ENCODE results near the gene AHRR.

The AHRR gene

GRCh38 chr5:433836-434235 is 112.3 kb downstream of the AHRR start:
- Mint-ChIP-seq H3K27me3 (ENCODE audit: low read depth) (no peaks in the 10 kb centered on the region), H3K4me3 (no peak overlapping the region), H3K4me1 (ENCODE audit: low read depth) (no peaks in the 10 kb centered on the region), H3K9me3 (no peaks in the 10 kb centered on the region), H3K36me3 (ENCODE audit: low read depth) (no peaks in the 10 kb centered on the region), H3K27ac (no peak overlapping the region)

GRCh38 chr5:434443-435146 is 113.1 kb downstream of the AHRR start:
- Mint-ChIP-seq H3K36me3 (ENCODE audit: low read depth) (no peaks in the 10 kb centered on the region), H3K4me1 (ENCODE audit: low read depth) (no peaks in the 10 kb centered on the region), H3K27ac (no peak overlapping the region), H3K4me3 (no peak overlapping the region), H3K27me3 (ENCODE audit: low read depth) (no peaks in the 10 kb centered on the region), H3K9me3 (no peaks in the 10 kb centered on the region)

GRCh38 chr5:435156-435790 is 113.8 kb downstream of the AHRR start:
- H3K36me3 Mint-ChIP-seq (ENCODE audit: low read depth), result no peaks in the 10 kb centered on the region
- H3K4me1 Mint-ChIP-seq (ENCODE audit: low read depth), result no peaks in the 10 kb centered on the region
- no peaks in the 10 kb centered on the region for H3K27me3 Mint-ChIP-seq (ENCODE audit: low read depth)
- no peak overlapping the region for H3K4me3 Mint-ChIP-seq
- H3K27ac Mint-ChIP-seq, result no peak overlapping the region
- H3K9me3 Mint-ChIP-seq, result no peaks in the 10 kb centered on the region

GRCh38 chr5:435961-436640 is 114.6 kb downstream of the AHRR start:
- Mint-ChIP-seq H3K4me3 (no peak overlapping the region), H3K4me1 (ENCODE audit: low read depth) (peaks cover 4% of the 10 kb centered on the region), H3K27ac (no peak overlapping the region), H3K9me3 (no peaks in the 10 kb centered on the region), H3K27me3 (ENCODE audit: low read depth) (no peaks in the 10 kb centered on the region), H3K36me3 (ENCODE audit: low read depth) (no peaks in the 10 kb centered on the region)

GRCh38 chr5:436641-436975 is 115.1 kb downstream of the AHRR start:
- no peak overlapping the region for H3K4me3 Mint-ChIP-seq
- H3K9me3 Mint-ChIP-seq, result no peaks in the 10 kb centered on the region
- H3K36me3 Mint-ChIP-seq (ENCODE audit: low read depth), result no peaks in the 10 kb centered on the region
- peaks cover 5% of the 10 kb centered on the region for H3K4me1 Mint-ChIP-seq (ENCODE audit: low read depth)
- H3K27ac Mint-ChIP-seq, result no peak overlapping the region
- H3K27me3 Mint-ChIP-seq (ENCODE audit: low read depth), result no peaks in the 10 kb centered on the region

- H3K9me3 Mint-ChIP-seq, result no peaks in the 10 kb centered on the region
- no peaks in the 10 kb centered on the region for H3K36me3 Mint-ChIP-seq (ENCODE audit: low read depth)
- peaks cover 10% of the 10 kb centered on the region for H3K4me1 Mint-ChIP-seq (ENCODE audit: low read depth)
- H3K27me3 Mint-ChIP-seq (ENCODE audit: low read depth), result no peaks in the 10 kb centered on the region
- H3K27ac Mint-ChIP-seq, result no peak overlapping the region
- no peak overlapping the region for H3K4me3 Mint-ChIP-seq
Observed at GRCh38 chr5:437281-437771, 115.8 kb downstream of the AHRR start.

- no peaks in the 10 kb centered on the region for H3K9me3 Mint-ChIP-seq
- H3K27ac Mint-ChIP-seq, result no peak overlapping the region
- no peak overlapping the region for H3K4me3 Mint-ChIP-seq
- peaks cover 14% of the 10 kb centered on the region for H3K4me1 Mint-ChIP-seq (ENCODE audit: low read depth)
- no peaks in the 10 kb centered on the region for H3K27me3 Mint-ChIP-seq (ENCODE audit: low read depth)
- H3K36me3 Mint-ChIP-seq (ENCODE audit: low read depth), result no peaks in the 10 kb centered on the region
Observed at GRCh38 chr5:438481-438981, 117.0 kb downstream of the AHRR start.

- Mint-ChIP-seq H3K9me3 (no peaks in the 10 kb centered on the region), H3K4me1 (ENCODE audit: low read depth) (peaks cover 15% of the 10 kb centered on the region), H3K27me3 (ENCODE audit: low read depth) (no peaks in the 10 kb centered on the region), H3K4me3 (no peak overlapping the region), H3K27ac (no peak overlapping the region), H3K36me3 (ENCODE audit: low read depth) (no peaks in the 10 kb centered on the region)
Observed at GRCh38 chr5:439181-439580, 117.7 kb downstream of the AHRR start.

- Mint-ChIP-seq H3K4me3 (no peak overlapping the region), H3K4me1 (ENCODE audit: low read depth) (peaks cover 18% of the 10 kb centered on the region), H3K27ac (no peak overlapping the region)
Observed at GRCh38 chr5:439636-440035, 118.1 kb downstream of the AHRR start.

GRCh38 chr5:440401-441201 is 119.1 kb downstream of the AHRR start:
- Mint-ChIP-seq H3K4me1 (ENCODE audit: low read depth) (peaks cover 23% of the 10 kb centered on the region), H3K27ac (peak overlapping the region; percentile 11), H3K27me3 (ENCODE audit: low read depth) (no peaks in the 10 kb centered on the region), H3K36me3 (ENCODE audit: low read depth) (peaks cover 5% of the 10 kb centered on the region), H3K4me3 (no peak overlapping the region), H3K9me3 (no peaks in the 10 kb centered on the region)

More at GRCh38 chr5:439636-440035, 118.1 kb downstream of the AHRR start:
- Mint-ChIP-seq H3K36me3 (ENCODE audit: low read depth) (peaks cover under 1% of the 10 kb centered on the region), H3K27me3 (ENCODE audit: low read depth) (no peaks in the 10 kb centered on the region), H3K9me3 (no peaks in the 10 kb centered on the region)

GRCh38 chr5:441996-442334 is 120.5 kb downstream of the AHRR start:
- Mint-ChIP-seq H3K27ac (peak overlapping the region; percentile 72), H3K4me1 (ENCODE audit: low read depth) (peaks cover 30% of the 10 kb centered on the region), H3K27me3 (ENCODE audit: low read depth) (no peaks in the 10 kb centered on the region), H3K36me3 (ENCODE audit: low read depth) (peaks cover 13% of the 10 kb centered on the region), H3K9me3 (no peaks in the 10 kb centered on the region), H3K4me3 (peak overlapping the region; percentile 98)

- Mint-ChIP-seq H3K27ac (peak within 1 kb of the TSS; percentile 95), H3K36me3 (ENCODE audit: low read depth) (peaks cover 15% of the 10 kb centered on the region), H3K9me3 (no peaks in the 10 kb centered on the region), H3K27me3 (ENCODE audit: low read depth) (no peaks in the 10 kb centered on the region), H3K4me1 (ENCODE audit: low read depth) (peaks cover 31% of the 10 kb centered on the region), H3K4me3 (peak within 1 kb of the TSS; percentile 98)
Observed at GRCh38 chr5:442335-443238, 121.1 kb downstream of the AHRR start, which contains the start of gene EXOC3. EXOC3 (plus strand) TSS chr5:443176; CDS start chr5:446206, 3,030 bp downstream.

GRCh38 chr5:443239-444151 is 122.0 kb downstream of the AHRR start:
- H3K4me1 Mint-ChIP-seq (ENCODE audit: low read depth), result peaks cover 34% of the 10 kb centered on the region
- peaks cover 22% of the 10 kb centered on the region for H3K36me3 Mint-ChIP-seq (ENCODE audit: low read depth)
- no peaks in the 10 kb centered on the region for H3K9me3 Mint-ChIP-seq
- H3K27me3 Mint-ChIP-seq (ENCODE audit: low read depth), result no peaks in the 10 kb centered on the region
- H3K27ac Mint-ChIP-seq, result peak overlapping the region; percentile 57
- H3K4me3 Mint-ChIP-seq, result peak overlapping the region; percentile 98

Data from T-helper 1 cell treated with Interleukin-12 subunit alpha and Interleukin-12 subunit beta and Interleukin-4 antibody, amounts not matched to agents 30 μg/mL and 1 μg/mL, for 36 hours (primary cell).